Smooth muscle cell (in vitro differentiated cells): Measurements from ENCODE around the gene GINS2. TPM values are rescaled to one million over a fixed set of nuclear protein-coding genes. Genes with fewer than 3 reads are reported as not detected.

Experiments used
- DNase-seq: peaks from one replicate; lab custom pipeline; 2025; ENCODE audit not compliant: unreplicated experiment; lab: John Stamatoyannopoulos, UW
- H2AFZ ChIP-seq: fragments of 200-600 bp; sonication (generic); 2 replicates; pipeline ENCODE4 v1.6.0; 2016; ENCODE audit warnings: antibody characterized with exemption, low read depth, mild to moderate bottlenecking
- H3F3A ChIP-seq: fragments of 200-600 bp; sonication (generic); 2 replicates; pipeline ENCODE4 v1.6.0; 2017; ENCODE audit warnings: antibody characterized with exemption, low read depth
- H3K27ac ChIP-seq: fragments of 200-600 bp; sonication (generic); 2 replicates; pipeline ENCODE4 v1.5.1; 2016; ENCODE audit warnings: low read depth, mild to moderate bottlenecking
- H3K27me3 ChIP-seq: fragments of 200-600 bp; sonication (generic); 2 replicates; pipeline ENCODE4 v1.6.1; 2016; ENCODE audit warnings: low read depth, mild to moderate bottlenecking
- H3K36me3 ChIP-seq: fragments of 200-600 bp; sonication (generic); 2 replicates; pipeline ENCODE4 v1.5.1; 2016; ENCODE audit warnings: low read depth
- H3K4me1 ChIP-seq: fragments of 200-600 bp; sonication (generic); 2 replicates; pipeline ENCODE4 v1.5.1; 2016; ENCODE audit warnings: low read depth
- H3K4me2 ChIP-seq: fragments of 200-600 bp; sonication (generic); 2 replicates; pipeline ENCODE4 v1.6.0; 2016; ENCODE audit warnings: mild to moderate bottlenecking
- H3K4me3 ChIP-seq: fragments of 200-600 bp; sonication (generic); 2 replicates; pipeline ENCODE4 v1.5.1; 2016; ENCODE audit warnings: mild to moderate bottlenecking
- H3K79me2 ChIP-seq: fragments of 200-600 bp; sonication (generic); 2 replicates; pipeline ENCODE4 v1.6.0; 2016; ENCODE audit warnings: low read depth, mild to moderate bottlenecking
- H3K9ac ChIP-seq: fragments of 200-600 bp; sonication (generic); 2 replicates; pipeline ENCODE4 v1.6.0; 2016; ENCODE audit warnings: low read depth
- H3K9me3 ChIP-seq: fragments of 200-600 bp; sonication (generic); replicated peaks from 2 replicates; pipeline ENCODE4 v1.5.1; 2016; ENCODE audit warnings: low read depth
- H4K20me1 ChIP-seq: fragments of 200-600 bp; sonication (generic); 2 replicates; pipeline ENCODE4 v1.6.0; 2016; ENCODE audit warnings: low read depth
- CTCF ChIP-seq: fragments of 200-600 bp; sonication (generic); IDR thresholded peaks from 2 replicates; pipeline ENCODE4 v1.5.1; 2017; ENCODE audit warnings: borderline replicate concordance, mild to moderate bottlenecking, antibody characterized with exemption; ENCODE audit not compliant: insufficient read depth, poor library complexity, severe bottlenecking
- WGBS: methylation state at CpG from one replicate; pipeline ENCODE4 v1.1.7; 2016; ENCODE audit warnings: low lambda C conversion rate; 5-methylcytosine and 5-hydroxymethylcytosine counted together
- polyA plus RNA-seq: library from polyadenylated mRNA; unstranded; fragments of >200 nt; fragmentation: Nextera tagmentation; extraction: Ambion mirVana; gene quantifications from 2 replicates; pipeline ENCODE4 v1.2.1, GENCODE V29; 2016
- total RNA-seq: library from RNA; depleted of rRNA; stranded (reverse); fragments of >200 nt; gene quantifications from 2 replicates; pipeline ENCODE4 v1.2.3, GENCODE V29; 2014

GINS2 gene
- total and polyA plus RNA-seq, 2 experiments from 2014 or later, result 6.7 to 10.4 TPM

- H3K27me3 ChIP-seq, result no peaks in the 10 kb centered on the region
- DNase-seq, result no peak
- no peak for TF ChIP-seq CTCF
- peaks cover 7% of the 10 kb centered on the region for H3K4me1 ChIP-seq
- WGBS, result 79% methylated on average over 11 of the region's 14 CpGs
- H3K4me3 ChIP-seq, result no peak overlapping the region
- no peak overlapping the region for H3K27ac ChIP-seq
- no peaks in the 10 kb centered on the region for H3F3A ChIP-seq
- H3K36me3 ChIP-seq, result no peaks in the 10 kb centered on the region
- no peak overlapping the region for H2AFZ ChIP-seq
- no peaks in the 10 kb centered on the region for H3K9me3 ChIP-seq
- H3K4me2 ChIP-seq, result no peak overlapping the region
- peaks cover 9% of the 10 kb centered on the region for H3K79me2 ChIP-seq
- no peak overlapping the region for H3K9ac ChIP-seq
- peaks cover 95% of the 10 kb centered on the region for H4K20me1 ChIP-seq
Measured at GRCh38 chr16:85648805-85649204, 39.9 kb downstream of the GINS2 start.

GRCh38 chr16:85648070-85648714, 40.6 kb downstream of the GINS2 start:
- Histone ChIP-seq H3K4me1 (peaks cover 7% of the 10 kb centered on the region), H3F3A (no peaks in the 10 kb centered on the region), H3K27ac (no peak overlapping the region), H3K79me2 (peaks cover 12% of the 10 kb centered on the region), H3K27me3 (no peaks in the 10 kb centered on the region), H3K36me3 (no peaks in the 10 kb centered on the region), H3K9ac (no peak overlapping the region), H2AFZ (no peak overlapping the region), H3K4me3 (no peak overlapping the region), H3K9me3 (no peaks in the 10 kb centered on the region), H3K4me2 (no peak overlapping the region), H4K20me1 (peaks cover 95% of the 10 kb centered on the region)
- no peak for DNase-seq
- WGBS, result 92% methylated on average over 24 of the region's 26 CpGs
- no peak for TF ChIP-seq CTCF

GRCh38 chr16:85646976-85647375, 41.8 kb downstream of the GINS2 start:
- no peak overlapping the region for H3K4me3 ChIP-seq
- H3K4me2 ChIP-seq, result no peak overlapping the region
- no peaks in the 10 kb centered on the region for H3K27me3 ChIP-seq
- TF ChIP-seq CTCF, result no peak
- no peak overlapping the region for H3K9ac ChIP-seq
- H4K20me1 ChIP-seq, result peaks cover 97% of the 10 kb centered on the region
- DNase-seq, result no peak
- H3K4me1 ChIP-seq, result peaks cover 4% of the 10 kb centered on the region
- H3K9me3 ChIP-seq, result no peaks in the 10 kb centered on the region
- H3K36me3 ChIP-seq, result no peaks in the 10 kb centered on the region
- no peaks in the 10 kb centered on the region for H3F3A ChIP-seq
- WGBS, result 98% methylated on average over 15 of the region's 15 CpGs
- no peak overlapping the region for H3K27ac ChIP-seq
- peaks cover 19% of the 10 kb centered on the region for H3K79me2 ChIP-seq
- H2AFZ ChIP-seq, result no peak overlapping the region

- TF ChIP-seq CTCF, result no peak
- Histone ChIP-seq H2AFZ (no peak overlapping the region), H4K20me1 (peaks cover 97% of the 10 kb centered on the region), H3K4me1 (peaks cover 3% of the 10 kb centered on the region), H3K9me3 (no peaks in the 10 kb centered on the region), H3K79me2 (peaks cover 19% of the 10 kb centered on the region), H3K36me3 (no peaks in the 10 kb centered on the region), H3K4me2 (no peak overlapping the region), H3K9ac (no peak overlapping the region), H3K27ac (no peak overlapping the region), H3K4me3 (no peak overlapping the region), H3F3A (no peaks in the 10 kb centered on the region), H3K27me3 (no peaks in the 10 kb centered on the region)
- no peak for DNase-seq
- over 99% methylated on average over 15 of the region's 17 CpGs for WGBS
Measured at GRCh38 chr16:85646358-85646907, 42.3 kb downstream of the GINS2 start.
